CD4-positive, alpha-beta T cell treated with Interleukin-17A for 1 hour (primary cell): Measurements from ENCODE around the gene FNIP1.
"Not testable (repeated sequence)": the region's sequence is repeated elsewhere in the genome, so short reads cannot be mapped to it uniquely, and the experiment has no call there.

Experiments used
- DNase-seq: peaks from one replicate; pipeline ENCODE4 v3.0.0-alpha.2; 2020

FNIP1 gene

GRCh38 chr5:131595088-131596033 is 201.5 kb downstream of the FNIP1 start:
- DNase-seq: peak; percentile 53

- no peak for DNase-seq
Observed at GRCh38 chr5:131593921-131594320, 202.9 kb downstream of the FNIP1 start.

GRCh38 chr5:131593436-131593835 is 203.4 kb downstream of the FNIP1 start:
- DNase-seq: not testable (repeated sequence)
